Measurements from ENCODE around the gene CLCN5. TPM values are rescaled to one million over a fixed set of nuclear protein-coding genes. Genes with fewer than 3 reads are reported as not detected.

CLCN5 gene
- total RNA-seq, 1 experiment from 2014 or later: 3.0 TPM

- peak; percentile 7 for DNase-seq (ENCODE audit: low read depth)
Observed at GRCh38 chrX:50081282-50081889, 159.0 kb downstream of the CLCN5 start.

DNA sequence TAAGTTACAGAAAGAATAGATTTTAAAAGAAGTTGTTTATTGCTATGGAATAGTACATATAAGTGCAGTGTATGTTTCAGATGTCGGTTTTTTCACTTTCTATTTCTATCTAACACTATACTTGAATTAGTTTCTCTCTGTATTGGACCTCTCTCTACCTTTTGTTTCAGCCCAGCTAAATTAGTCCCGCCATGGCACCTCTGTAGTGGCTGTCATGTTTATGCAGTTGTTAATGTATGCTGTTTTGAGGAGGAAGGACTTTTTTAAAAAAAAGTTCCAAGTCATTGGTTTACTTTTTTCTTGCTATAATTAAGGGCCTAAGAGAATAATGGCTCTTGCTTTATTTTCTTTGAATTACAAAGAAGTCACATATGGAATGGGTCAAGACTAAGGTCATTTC, 160.3 kb downstream of the CLCN5 start:
- DNase-seq (ENCODE audit: low read depth): no peak

- no peak for DNase-seq (ENCODE audit: low read depth)
Observed at GRCh38 chrX:50088645-50089044, 166.2 kb downstream of the CLCN5 start.

GRCh38 chrX:50093625-50094024, 171.2 kb downstream of the CLCN5 start:
- DNase-seq (ENCODE audit: low read depth): no peak

DNA sequence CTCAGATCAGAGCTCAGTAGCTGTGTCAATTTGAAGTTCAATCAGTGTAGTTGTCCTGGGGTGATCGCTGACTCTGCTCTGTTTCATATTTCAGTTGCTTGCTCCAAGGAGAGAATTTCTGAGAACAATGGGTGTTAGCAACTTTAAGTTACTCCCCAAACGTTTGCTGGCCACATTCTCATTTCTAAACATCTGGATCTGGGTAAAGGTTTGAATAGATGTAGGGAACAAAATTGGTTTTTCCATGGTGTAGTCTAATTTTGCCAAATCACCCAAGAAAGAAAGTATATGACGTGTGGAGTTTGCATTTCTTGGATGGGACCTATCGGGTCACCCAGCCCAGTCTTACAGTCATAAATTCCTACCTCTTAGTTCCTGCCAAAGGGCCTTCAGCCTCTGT, 174.7 kb downstream of the CLCN5 start:
- no peak for DNase-seq (ENCODE audit: low read depth)

GRCh38 chrX:50098241-50098640, 175.8 kb downstream of the CLCN5 start:
- no peak for DNase-seq (ENCODE audit: low read depth)

DNA sequence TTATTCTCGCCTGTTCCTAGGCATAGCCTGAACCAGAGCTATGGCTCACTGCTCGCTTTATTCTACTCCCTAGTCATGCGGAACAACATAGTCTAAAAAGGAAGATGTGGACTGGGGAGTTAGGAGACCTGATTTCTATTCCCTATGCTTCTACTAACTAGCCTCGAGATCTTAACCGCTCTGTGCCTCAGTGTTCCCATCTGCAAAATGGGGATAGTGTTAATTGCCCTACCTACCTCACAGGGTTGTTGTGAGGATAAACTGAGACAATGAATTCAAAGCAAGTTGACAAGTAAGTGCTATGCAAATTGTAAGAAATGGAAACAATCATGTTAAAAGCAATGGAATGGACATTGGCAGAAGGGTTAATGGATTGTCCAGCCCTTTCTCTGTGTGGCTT, 176.4 kb downstream of the CLCN5 start:
- no peak for DNase-seq (ENCODE audit: low read depth)

DNA sequence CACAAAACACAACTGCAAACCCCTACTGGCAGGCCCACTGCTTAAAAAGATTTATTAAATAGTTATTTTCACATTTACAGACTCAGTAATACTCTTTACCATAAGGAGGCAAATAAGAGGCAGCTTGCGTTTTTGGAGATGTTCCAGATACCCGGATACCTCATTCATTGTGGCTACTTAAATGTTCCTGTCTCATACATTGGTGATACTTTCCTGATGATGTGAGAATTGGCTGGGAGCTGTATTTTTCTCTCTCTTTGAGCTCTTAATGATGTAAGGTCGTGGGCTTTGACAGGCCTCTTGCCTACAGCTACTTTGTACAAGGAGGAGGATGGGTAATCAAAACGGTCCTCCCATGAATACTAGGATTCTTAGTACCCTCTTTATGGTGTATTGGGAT, 176.9 kb downstream of the CLCN5 start:
- DNase-seq (ENCODE audit: low read depth): no peak

DNA sequence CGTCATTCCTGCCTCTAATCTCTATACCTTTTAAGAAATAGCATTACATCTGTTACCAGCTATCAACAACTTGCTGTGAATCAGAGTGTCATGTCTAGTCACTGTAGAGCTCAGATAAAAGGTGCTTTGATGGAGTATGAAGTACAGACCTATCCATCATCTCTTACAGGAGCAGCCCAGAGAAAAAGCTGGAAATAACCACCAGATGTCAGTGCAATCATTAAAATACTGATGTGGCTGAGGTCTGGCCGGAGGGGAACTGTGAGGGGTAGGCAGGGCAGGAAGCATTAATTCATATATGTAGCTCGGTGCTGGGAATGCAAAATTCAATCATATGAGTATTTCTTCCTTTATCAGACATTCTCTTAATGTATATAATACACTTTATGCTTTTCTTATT, 177.8 kb downstream of the CLCN5 start:
- no peak for DNase-seq (ENCODE audit: low read depth)

DNA sequence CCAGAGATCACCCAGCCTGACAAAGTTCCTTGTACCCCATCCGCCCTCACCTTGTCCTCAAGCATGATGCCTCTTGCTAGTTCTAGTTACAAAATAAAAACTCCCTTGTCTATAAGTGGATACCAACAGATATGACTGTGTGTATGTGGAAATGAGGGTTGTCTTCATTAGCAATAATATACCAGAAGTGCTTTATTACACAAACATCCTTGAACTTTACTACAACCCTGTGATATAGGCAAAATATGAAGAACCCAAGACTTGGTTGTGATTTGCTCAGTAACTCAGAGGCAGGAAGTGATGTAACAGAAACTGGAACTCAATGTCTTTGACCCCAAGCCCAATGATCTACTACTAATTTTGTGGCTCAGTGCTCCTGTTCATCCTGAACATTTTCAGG, 180.8 kb downstream of the CLCN5 start:
- no peak for DNase-seq (ENCODE audit: low read depth)

DNA sequence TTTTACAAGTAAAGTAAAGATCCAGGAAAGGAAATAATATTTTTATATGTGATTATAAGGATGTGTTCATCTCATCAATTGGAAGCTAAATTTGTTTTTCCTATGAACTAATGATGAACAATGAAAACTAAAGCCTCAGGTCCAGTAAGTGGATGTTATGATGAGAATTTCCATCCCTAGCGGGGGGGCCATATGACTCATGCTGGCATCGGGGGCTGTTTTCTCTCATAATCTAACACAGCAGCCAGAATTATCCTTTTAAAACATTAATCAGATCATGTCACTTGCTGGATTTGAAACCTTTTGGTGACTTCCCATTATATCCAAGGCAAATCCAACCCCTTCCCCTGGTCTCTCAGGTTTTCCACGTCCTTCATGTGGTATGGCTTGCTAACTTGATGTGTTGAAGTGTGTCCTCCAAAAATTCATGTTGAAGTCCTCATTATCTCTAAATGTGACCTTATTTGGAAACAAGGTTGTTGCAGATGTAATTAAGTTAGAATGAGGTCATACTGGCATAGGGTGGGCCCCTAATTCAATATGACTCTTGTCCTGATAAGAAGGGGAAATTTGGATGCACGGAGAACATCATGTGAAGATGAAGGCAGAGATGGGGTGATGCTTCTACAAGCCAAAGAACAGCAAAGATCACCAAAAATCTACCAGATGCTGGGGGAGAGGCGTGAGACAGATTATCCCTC, 181.6 kb downstream of the CLCN5 start:
- no peak for DNase-seq (ENCODE audit: low read depth)

- DNase-seq (ENCODE audit: low read depth): no peak
Observed at GRCh38 chrX:50106051-50106675, 183.8 kb downstream of the CLCN5 start.

DNA sequence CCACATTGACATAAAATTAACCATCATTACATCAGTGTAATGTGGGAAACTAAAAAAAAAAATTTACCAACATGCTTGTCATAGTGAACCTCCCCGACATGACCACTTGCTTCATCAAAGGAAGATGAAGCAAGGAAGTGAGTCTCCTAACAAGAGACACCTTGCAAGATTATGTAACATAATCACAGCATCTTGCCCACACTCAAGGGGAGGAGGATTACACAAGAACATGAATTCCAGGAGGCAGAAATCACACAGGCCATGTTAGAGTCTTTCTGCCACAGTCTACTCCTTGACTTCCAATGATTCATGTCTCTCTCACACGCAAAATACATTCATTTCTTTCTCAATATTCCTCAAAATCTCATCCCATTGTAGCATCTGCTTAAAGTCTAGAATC, 185.1 kb downstream of the CLCN5 start:
- no peak for DNase-seq (ENCODE audit: low read depth)

- no peak for DNase-seq (ENCODE audit: low read depth)
Observed at GRCh38 chrX:50108264-50108663, 185.9 kb downstream of the CLCN5 start.

GRCh38 chrX:50111742-50112141, 189.3 kb downstream of the CLCN5 start:
- no peak for DNase-seq (ENCODE audit: low read depth)

DNA sequence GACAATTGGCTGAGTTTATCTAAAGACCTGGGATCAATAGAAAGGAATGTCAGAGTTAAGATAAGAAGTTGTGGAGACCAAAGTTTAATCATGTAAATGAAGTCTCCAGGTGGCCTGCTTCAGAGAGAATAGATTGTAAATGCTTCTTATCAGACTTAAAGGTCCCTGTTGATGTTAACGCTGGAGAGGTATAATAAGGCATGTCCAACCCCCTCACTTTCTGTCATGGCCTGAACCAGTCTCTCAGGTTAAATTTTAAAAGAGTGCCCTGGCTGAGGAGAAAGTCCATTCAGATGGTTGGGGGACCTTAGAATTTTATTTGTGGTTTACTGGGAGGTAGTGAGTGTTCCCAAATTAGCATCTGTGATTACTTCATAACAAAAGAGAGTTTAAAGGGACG, 191.7 kb downstream of the CLCN5 start:
- DNase-seq (ENCODE audit: low read depth): no peak

DNA sequence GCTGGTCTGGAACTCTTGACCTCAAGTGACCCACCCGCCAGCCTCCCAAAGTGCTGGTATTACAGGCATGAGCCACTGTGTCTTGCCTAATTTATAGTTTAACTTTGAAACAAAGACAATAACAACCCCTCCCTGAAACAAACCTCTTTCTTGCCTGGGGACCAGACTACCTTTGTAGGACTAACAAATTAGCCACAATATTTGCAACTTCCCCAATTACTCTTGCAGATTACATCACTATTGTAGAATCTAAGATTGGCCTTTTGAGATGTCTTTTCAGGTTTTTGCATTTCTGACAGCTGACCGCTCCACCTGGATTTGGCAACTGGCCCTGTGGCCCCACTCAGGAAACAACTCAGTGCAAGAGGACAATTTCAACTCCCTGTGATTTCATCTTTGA, 193.6 kb downstream of the CLCN5 start:
- DNase-seq (ENCODE audit: low read depth): no peak

DNA sequence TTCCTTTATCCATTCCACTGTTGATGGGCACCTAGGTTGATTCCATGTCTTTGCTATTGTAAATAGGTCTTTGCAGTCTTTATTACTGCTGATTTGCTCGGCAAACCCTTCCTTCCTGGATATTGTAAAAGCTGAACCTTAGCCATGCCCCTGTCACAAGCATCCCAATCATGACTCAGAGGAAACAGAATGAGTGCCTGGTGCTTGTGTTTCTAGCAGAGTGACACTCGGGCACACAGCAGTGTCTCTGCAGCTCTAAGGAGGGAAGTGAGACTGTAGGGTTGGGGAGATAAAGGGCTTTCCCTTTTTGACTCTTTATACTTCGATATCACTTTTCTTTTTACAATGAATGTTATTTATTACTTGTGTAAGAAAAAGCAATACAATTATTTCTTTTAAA, 195.1 kb downstream of the CLCN5 start:
- DNase-seq (ENCODE audit: low read depth): no peak

GRCh38 chrX:50125480-50125879, 203.1 kb downstream of the CLCN5 start:
- DNase-seq (ENCODE audit: low read depth): no peak

- no peak for DNase-seq (ENCODE audit: low read depth)
Observed at GRCh38 chrX:50147972-50148371, 225.6 kb downstream of the CLCN5 start.

Measured in M059J (cell line).